Activated CD4-positive, alpha-beta T cell treated with anti-CD3 and anti-CD28 coated beads, Interleukin-2, amount 50 U/mL, for 24 hours (primary cell): ENCODE data around the gene RAB3C.

ENCODE experiments used
- DNase-seq, 2 donors: peaks; one replicate each; pipeline ENCODE4 v3.0.0-alpha.2; 2020; ENCODE audit warnings: low read depth in 1 of 2, low spot score in 1 of 2

Gene RAB3C

GRCh38 chr5:58813855-58814254 lies 231.0 kb downstream of the RAB3C start:
- DNase-seq = no peak

- no peak for DNase-seq
These were observed 233.4 kb downstream of the RAB3C start for GRCh38 chr5:58816181-58816731.

- no peak for DNase-seq
These were observed 235.6 kb downstream of the RAB3C start for GRCh38 chr5:58818465-58818864.

GRCh38 chr5:58825441-58825840 lies 242.6 kb downstream of the RAB3C start:
- no peak for DNase-seq

GRCh38 chr5:58825899-58826298 lies 243.0 kb downstream of the RAB3C start:
- no peak for DNase-seq

- no peak for DNase-seq
These were observed 244.6 kb downstream of the RAB3C start for GRCh38 chr5:58827463-58827862.

- no peak for DNase-seq
These were observed 245.4 kb downstream of the RAB3C start for GRCh38 chr5:58828258-58828657.

- DNase-seq = no peak
These were observed 251.7 kb downstream of the RAB3C start for GRCh38 chr5:58834242-58835225.

GRCh38 chr5:58836351-58836750 lies 253.5 kb downstream of the RAB3C start:
- DNase-seq = no peak

- no peak for DNase-seq
These were observed 255.9 kb downstream of the RAB3C start for GRCh38 chr5:58838729-58839128.

GRCh38 chr5:58842852-58843251 lies 260.0 kb downstream of the RAB3C start:
- DNase-seq = no peak

GRCh38 chr5:58844395-58844794 lies 261.5 kb downstream of the RAB3C start:
- no peak for DNase-seq

GRCh38 chr5:58847041-58847440 lies 264.2 kb downstream of the RAB3C start:
- DNase-seq = no peak

GRCh38 chr5:58849223-58849622 lies 266.3 kb downstream of the RAB3C start:
- DNase-seq = no peak

- no peak for DNase-seq
These were observed 267.2 kb downstream of the RAB3C start for GRCh38 chr5:58849921-58850667.

GRCh38 chr5:58851153-58851552 lies 268.3 kb downstream of the RAB3C start:
- no peak for DNase-seq

GRCh38 chr5:58851571-58851970 lies 268.7 kb downstream of the RAB3C start:
- DNase-seq = no peak

GRCh38 chr5:58852566-58852965 lies 269.7 kb downstream of the RAB3C start:
- DNase-seq = no peak

GRCh38 chr5:58854441-58854840 lies 271.6 kb downstream of the RAB3C start:
- no peak for DNase-seq

- DNase-seq = no peak
These were observed 273.2 kb downstream of the RAB3C start for GRCh38 chr5:58855851-58856739.

- DNase-seq = no peak
These were observed 274.7 kb downstream of the RAB3C start for GRCh38 chr5:58857609-58858008.
